ENCODE results near the gene OPRD1. TPM values are rescaled to one million over a fixed set of nuclear protein-coding genes. Genes with fewer than 3 reads are reported as not detected.

Gene OPRD1
- total and polyA plus RNA-seq, 2 donors: 0.05 TPM

DNA sequence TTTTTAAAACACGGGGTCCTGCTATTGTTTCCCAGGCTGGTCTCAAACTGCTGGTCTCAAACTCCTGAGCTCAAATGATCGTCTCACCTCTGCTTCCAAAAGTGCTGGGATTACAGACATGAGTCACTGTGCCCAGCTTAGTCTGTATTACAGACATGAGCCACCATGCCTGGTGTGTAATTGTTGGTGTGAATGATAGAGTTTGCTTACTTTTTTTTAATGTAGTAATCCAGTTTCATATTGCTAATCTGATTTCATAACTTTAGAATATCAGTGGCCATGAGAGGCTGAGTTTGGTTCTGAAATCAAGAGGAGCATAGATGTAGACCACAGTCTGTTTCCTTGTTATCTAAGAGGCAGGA lies 105.8 kb downstream of the OPRD1 start:
- DNase-seq (ENCODE audit: low read depth in 6 of 9, low spot score in 9 of 9): no peak
- H3K27ac ChIP-seq (ENCODE audit: low read depth in 1 of 2, low read length in 1 of 2): no peak overlapping the region
- H3K4me1 ChIP-seq (ENCODE audit: control insufficient read depth in 2 of 2, insufficient read depth in 2 of 2, low read length in 2 of 2): peaks cover 20 to 28% of the 10 kb centered on the region in 2 donors
- peaks cover 0 to 6% of the 10 kb centered on the region in 2 donors for H3K36me3 ChIP-seq (ENCODE audit: control insufficient read depth in 2 of 2, insufficient read depth in 2 of 2, low read length in 1 of 2)
- WGBS: 91% methylated on average over 2 of the region's 2 CpGs
- H3K9me3 ChIP-seq (ENCODE audit: control insufficient read depth in 2 of 2, insufficient read depth in 1 of 2, low read length in 1 of 2): no peaks in the 10 kb centered on the region
- H3K4me3 ChIP-seq (ENCODE audit: low read length in 2 of 2): no peak overlapping the region
- no peaks in the 10 kb centered on the region for H3K27me3 ChIP-seq (ENCODE audit: control insufficient read depth in 2 of 2, insufficient read depth in 1 of 2, low read length in 1 of 2)

Other genes starting within 250 kb of the OPRD1 start
- gene RAB42, start 219.9 kb upstream of the OPRD1 start, total RNA-seq: 51.5 TPM
- gene RAB42, start 219.9 kb upstream of the OPRD1 start, polyA plus RNA-seq: 18.6 TPM
- 49.5 TPM for gene TAF12, start 169.1 kb upstream of the OPRD1 start, total RNA-seq
- gene TAF12, start 169.1 kb upstream of the OPRD1 start, polyA plus RNA-seq: 40.8 TPM
- not detected for gene RNU11, start 163.6 kb upstream of the OPRD1 start, total RNA-seq
- not detected for gene RNU11, start 163.6 kb upstream of the OPRD1 start, polyA plus RNA-seq
- gene GMEB1, start 143.4 kb upstream of the OPRD1 start, total RNA-seq: 11.6 TPM
- 6.5 TPM for gene GMEB1, start 143.4 kb upstream of the OPRD1 start, polyA plus RNA-seq
- gene YTHDF2, start 75.2 kb upstream of the OPRD1 start, total RNA-seq: 50.5 TPM
- 72.6 TPM for gene YTHDF2, start 75.2 kb upstream of the OPRD1 start, polyA plus RNA-seq
- gene EPB41, start 102.4 kb downstream of the OPRD1 start, total RNA-seq: 98.0 TPM
- gene EPB41, start 102.4 kb downstream of the OPRD1 start, polyA plus RNA-seq: 18.6 TPM

All from thymus (tissue), 11 donors.